Astrocyte of the cerebellum (primary cell): ENCODE results near the gene ARHGAP9.

ENCODE experiments used
- DNase-seq: peaks from one replicate; pipeline ENCODE4 v3.0.0-alpha.2; 2011; ENCODE audit warnings: low read depth
- H3K4me3 ChIP-seq: 2 replicates; pipeline ENCODE4 v1.5.1; 2011; ENCODE audit warnings: mild to moderate bottlenecking, low read depth, low read length, moderate library complexity
- CTCF ChIP-seq: IDR thresholded peaks from 2 replicates; pipeline ENCODE4 v1.5.1; 2012; ENCODE audit warnings: low read length, low read depth, moderate library complexity, mild to moderate bottlenecking; ENCODE audit errors: missing control alignments
- in situ Hi-C: cut with HindIII; loops from 2 replicates; pipeline ENCODE4 v1.10.0; 2017; ENCODE audit warnings: low sequenced_read_pairs

ARHGAP9 gene

GRCh38 chr12:57435293-57435692, 44.4 kb downstream of the ARHGAP9 start:
- in situ Hi-C loops: no loop called here

GRCh38 chr12:57434517-57435223, 45.0 kb downstream of the ARHGAP9 start, which contains the start of gene INHBC:
Gene INHBC (plus strand): TSS chr12:57434784. CDS start chr12:57434887, 103 bp downstream.
- no peak for DNase-seq
- in situ Hi-C loops: no loop called here
- H3K4me3 ChIP-seq: no peak within 1 kb of the TSS
- TF ChIP-seq CTCF: no peak

More at GRCh38 chr12:57435293-57435692, 44.4 kb downstream of the ARHGAP9 start:
- DNase-seq: no peak
- no peak for TF ChIP-seq CTCF
- no peak overlapping the region for H3K4me3 ChIP-seq

- in situ Hi-C loops: no loop called here
- H3K4me3 ChIP-seq: no peak overlapping the region
- DNase-seq: no peak
- no peak for TF ChIP-seq CTCF
Observed at GRCh38 chr12:57433370-57433769, 46.3 kb downstream of the ARHGAP9 start.

GRCh38 chr12:57431654-57432188, 47.9 kb downstream of the ARHGAP9 start:
- in situ Hi-C loops: no loop called here
- no peak for DNase-seq
- TF ChIP-seq CTCF: no peak
- no peak overlapping the region for H3K4me3 ChIP-seq

GRCh38 chr12:57430931-57431566, 48.6 kb downstream of the ARHGAP9 start, which contains the start of gene R3HDM2:
Gene R3HDM2 (minus strand): TSS chr12:57431043. CDS start chr12:57310428, 120,615 bp downstream.
- peak; percentile 79 for DNase-seq
- peak within 1 kb of the TSS; percentile 54 for H3K4me3 ChIP-seq
- in situ Hi-C loops: no loop called here
- TF ChIP-seq CTCF: no peak

- TF ChIP-seq CTCF: no peak
- DNase-seq: no peak
- H3K4me3 ChIP-seq: peak overlapping the region; percentile 54
- in situ Hi-C loops: no loop called here
Observed at GRCh38 chr12:57430112-57430930, 49.3 kb downstream of the ARHGAP9 start.
